DOHH2 (cell line): ENCODE measurements around the gene ELAPOR1.

ENCODE experiments used
- H3F3A ChIP-seq: fragments of 200-600 bp; sonication (generic), shearing (Covaris generic); 2 replicates; pipeline ENCODE4 v1.6.0; 2016; ENCODE audit warnings: antibody characterized with exemption, mild to moderate bottlenecking; ENCODE audit not compliant: control insufficient read depth, insufficient read depth
- H3K27ac ChIP-seq: fragments of 200-600 bp; sonication (generic); 2 replicates; pipeline ENCODE4 v1.5.1; 2014; ENCODE audit warnings: low read depth, mild to moderate bottlenecking, low read length, moderate library complexity
- H3K27me3 ChIP-seq: fragments of 200-600 bp; sonication (generic); 2 replicates; pipeline ENCODE4 v1.6.1; 2014; ENCODE audit warnings: mild to moderate bottlenecking, low read length, mixed read lengths; ENCODE audit not compliant: control insufficient read depth
- H3K36me3 ChIP-seq: fragments of 200-600 bp; sonication (generic); 2 replicates; pipeline ENCODE4 v1.6.1; 2014; ENCODE audit warnings: mild to moderate bottlenecking, low read length, moderate library complexity, mixed read lengths; ENCODE audit not compliant: control insufficient read depth
- H3K4me1 ChIP-seq: fragments of 200-600 bp; sonication (generic); 2 replicates; pipeline ENCODE4 v1.6.1; 2014; ENCODE audit warnings: mild to moderate bottlenecking, low read length, mixed read lengths; ENCODE audit not compliant: control insufficient read depth
- H3K4me2 ChIP-seq: fragments of 200-600 bp; sonication (generic); 2 replicates; pipeline ENCODE4 v1.6.0; 2014; ENCODE audit warnings: mild to moderate bottlenecking, low read length, moderate library complexity
- H3K4me3 ChIP-seq: fragments of 200-600 bp; sonication (generic); 2 replicates; pipeline ENCODE4 v1.5.1; 2014; ENCODE audit warnings: mild to moderate bottlenecking, low read length, mixed read lengths
- H3K79me2 ChIP-seq: fragments of 200-600 bp; sonication (generic); 2 replicates; pipeline ENCODE4 v1.6.1; 2014; ENCODE audit warnings: mild to moderate bottlenecking, low read length, mixed read lengths; ENCODE audit not compliant: control insufficient read depth
- H3K9me2 ChIP-seq: fragments of 200-600 bp; sonication (generic); replicated peaks from 2 replicates; pipeline ENCODE4 v1.6.1; 2014; ENCODE audit warnings: mild to moderate bottlenecking, low read length, mixed read lengths; ENCODE audit not compliant: control insufficient read depth
- H3K9me3 ChIP-seq: fragments of 200-600 bp; sonication (generic); 2 replicates; pipeline ENCODE4 v1.6.1; 2014; ENCODE audit warnings: antibody characterized with exemption, low read length, mixed read lengths; ENCODE audit not compliant: control insufficient read depth, insufficient read depth
- H4K20me1 ChIP-seq: fragments of 200-600 bp; sonication (generic); 2 replicates; pipeline ENCODE4 v1.6.0; 2014; ENCODE audit warnings: low read depth, mild to moderate bottlenecking, antibody characterized with exemption, low read length, moderate library complexity; ENCODE audit not compliant: control insufficient read depth, insufficient read depth
- EZH2phosphoT487 ChIP-seq: fragments of 200-600 bp; sonication (generic); IDR thresholded peaks from 2 replicates; pipeline ENCODE4 v1.6.1; 2017; ENCODE audit warnings: borderline replicate concordance, mild to moderate bottlenecking, antibody characterized with exemption, low read length, moderate library complexity, mixed read lengths
- TF ChIP-seq, protein P1 (sequence below): fragments of 200-600 bp; sonication (generic); IDR thresholded peaks from one replicate; pipeline ENCODE4 v1.5.1; 2014; ENCODE audit warnings: antibody characterized with exemption, mild to moderate bottlenecking, low read depth, low read length; ENCODE audit not compliant: poor library complexity, severe bottlenecking

ELAPOR1 gene

DNA sequence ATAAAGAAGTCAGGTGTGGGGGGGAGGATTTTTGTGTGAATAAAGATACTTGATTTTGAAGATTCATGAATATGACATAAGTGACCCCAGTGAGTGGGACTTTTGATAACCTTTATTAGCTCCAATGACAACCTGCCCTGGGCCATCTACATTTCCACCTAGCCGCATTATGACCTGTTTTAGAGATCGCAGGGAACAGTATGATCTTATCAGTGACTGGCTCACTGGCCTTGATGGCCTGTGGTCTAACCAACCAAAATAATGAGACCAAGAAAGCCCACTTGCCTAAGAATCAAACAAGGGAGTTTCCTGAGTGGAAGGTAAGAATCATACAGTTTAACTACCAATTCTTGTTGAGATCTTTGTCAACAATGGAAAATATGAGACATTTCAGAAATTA, 1.8 kb downstream of the ELAPOR1 start:
- no peaks in the 10 kb centered on the region for H3K9me3 ChIP-seq
- no peak overlapping the region for H3K4me2 ChIP-seq
- no peak for TF ChIP-seq EZH2phosphoT487
- peaks cover 35% of the 10 kb centered on the region for H3K4me1 ChIP-seq
- H3K4me3 ChIP-seq = no peak overlapping the region
- H3K27ac ChIP-seq = no peak overlapping the region
- no peaks in the 10 kb centered on the region for H3K79me2 ChIP-seq
- H3K9me2 ChIP-seq = no peaks in the 10 kb centered on the region
- no peaks in the 10 kb centered on the region for H4K20me1 ChIP-seq
- H3K36me3 ChIP-seq = no peaks in the 10 kb centered on the region
- H3K27me3 ChIP-seq = peaks cover 34% of the 10 kb centered on the region
- no peaks in the 10 kb centered on the region for H3F3A ChIP-seq

DNA sequence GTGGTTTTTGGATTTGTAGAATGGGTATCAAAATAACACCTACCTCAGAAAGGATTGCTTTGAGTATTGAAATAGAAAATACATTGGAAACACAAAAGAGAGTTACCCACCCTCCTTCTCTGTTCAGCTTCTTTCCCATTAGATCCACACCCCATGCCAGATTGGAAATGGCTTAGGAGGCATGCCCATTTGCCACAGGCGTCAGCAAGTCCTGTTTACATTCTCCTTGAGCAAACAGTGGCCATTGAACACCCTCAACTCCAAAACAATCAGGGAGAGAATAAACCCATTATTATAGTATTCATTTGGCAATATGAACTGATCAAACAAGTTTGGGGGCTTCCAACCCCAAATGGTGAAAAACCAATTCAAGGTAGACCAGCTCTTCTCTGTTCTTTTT, 2.4 kb downstream of the ELAPOR1 start:
- no peaks in the 10 kb centered on the region for H3K79me2 ChIP-seq
- H3K4me3 ChIP-seq = no peak overlapping the region
- no peak overlapping the region for H3K27ac ChIP-seq
- no peaks in the 10 kb centered on the region for H4K20me1 ChIP-seq
- peaks cover 35% of the 10 kb centered on the region for H3K4me1 ChIP-seq
- no peak for TF ChIP-seq EZH2phosphoT487
- TF ChIP-seq, protein P1, sequence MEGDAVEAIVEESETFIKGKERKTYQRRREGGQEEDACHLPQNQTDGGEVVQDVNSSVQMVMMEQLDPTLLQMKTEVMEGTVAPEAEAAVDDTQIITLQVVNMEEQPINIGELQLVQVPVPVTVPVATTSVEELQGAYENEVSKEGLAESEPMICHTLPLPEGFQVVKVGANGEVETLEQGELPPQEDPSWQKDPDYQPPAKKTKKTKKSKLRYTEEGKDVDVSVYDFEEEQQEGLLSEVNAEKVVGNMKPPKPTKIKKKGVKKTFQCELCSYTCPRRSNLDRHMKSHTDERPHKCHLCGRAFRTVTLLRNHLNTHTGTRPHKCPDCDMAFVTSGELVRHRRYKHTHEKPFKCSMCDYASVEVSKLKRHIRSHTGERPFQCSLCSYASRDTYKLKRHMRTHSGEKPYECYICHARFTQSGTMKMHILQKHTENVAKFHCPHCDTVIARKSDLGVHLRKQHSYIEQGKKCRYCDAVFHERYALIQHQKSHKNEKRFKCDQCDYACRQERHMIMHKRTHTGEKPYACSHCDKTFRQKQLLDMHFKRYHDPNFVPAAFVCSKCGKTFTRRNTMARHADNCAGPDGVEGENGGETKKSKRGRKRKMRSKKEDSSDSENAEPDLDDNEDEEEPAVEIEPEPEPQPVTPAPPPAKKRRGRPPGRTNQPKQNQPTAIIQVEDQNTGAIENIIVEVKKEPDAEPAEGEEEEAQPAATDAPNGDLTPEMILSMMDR = no peak
- no peaks in the 10 kb centered on the region for H3F3A ChIP-seq
- H3K36me3 ChIP-seq = no peaks in the 10 kb centered on the region
- H3K27me3 ChIP-seq = peaks cover 34% of the 10 kb centered on the region
- H3K9me3 ChIP-seq = no peaks in the 10 kb centered on the region
- no peak overlapping the region for H3K4me2 ChIP-seq
- H3K9me2 ChIP-seq = no peaks in the 10 kb centered on the region

DNA sequence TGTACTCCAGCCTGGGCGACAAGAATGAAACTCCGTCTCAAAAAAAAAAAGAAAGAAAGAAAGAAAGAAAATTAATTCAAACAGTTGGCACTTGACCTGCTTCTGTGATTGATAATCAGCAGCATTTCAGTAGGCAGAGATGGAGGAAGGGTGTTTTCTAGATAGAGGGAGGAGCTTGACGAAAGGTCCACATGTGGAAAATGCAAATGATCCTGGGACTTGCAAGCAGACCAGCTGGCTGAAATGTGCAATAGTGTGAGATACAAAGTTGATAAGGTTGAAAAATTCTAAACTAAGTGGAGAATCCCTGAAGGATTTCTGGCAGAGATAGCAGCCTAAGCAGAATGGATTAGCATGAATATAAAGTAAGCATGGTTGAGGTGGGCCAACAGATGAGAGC, 4.2 kb downstream of the ELAPOR1 start:
- TF ChIP-seq, protein P1 = no peak
- no peak for TF ChIP-seq EZH2phosphoT487
- H3K9me3 ChIP-seq = no peaks in the 10 kb centered on the region
- no peaks in the 10 kb centered on the region for H3K9me2 ChIP-seq
- no peaks in the 10 kb centered on the region for H4K20me1 ChIP-seq
- H3K27me3 ChIP-seq = peaks cover 27% of the 10 kb centered on the region
- no peak overlapping the region for H3K4me3 ChIP-seq
- no peaks in the 10 kb centered on the region for H3K79me2 ChIP-seq
- H3K4me2 ChIP-seq = peak overlapping the region; percentile 8; the same call in 1 of the 2 replicates
- peaks cover 22% of the 10 kb centered on the region for H3K4me1 ChIP-seq
- no peak overlapping the region for H3K27ac ChIP-seq
- no peaks in the 10 kb centered on the region for H3F3A ChIP-seq
- no peaks in the 10 kb centered on the region for H3K36me3 ChIP-seq

DNA sequence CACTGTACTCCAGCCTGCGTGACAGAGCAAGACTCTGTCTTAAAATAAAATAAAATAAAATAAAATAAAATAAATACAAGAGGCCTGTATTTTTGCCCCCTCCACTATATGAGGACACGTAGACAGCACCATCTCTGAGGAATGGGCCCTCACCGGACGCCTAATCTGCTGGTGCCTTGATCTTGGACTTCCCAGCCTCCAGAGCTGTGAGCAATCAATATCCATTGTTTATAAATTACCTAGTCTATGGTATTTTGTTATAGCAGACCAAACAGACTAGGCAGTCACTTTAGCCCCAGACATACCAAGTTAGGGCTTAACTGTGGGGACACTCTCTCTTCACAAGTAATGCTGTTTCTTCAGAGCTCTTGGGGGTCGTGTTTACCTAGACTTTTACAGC, 6.4 kb downstream of the ELAPOR1 start:
- Histone ChIP-seq H3K4me1 (peaks cover 8% of the 10 kb centered on the region), H3K9me2 (no peaks in the 10 kb centered on the region), H3K79me2 (no peaks in the 10 kb centered on the region), H3K4me3 (no peak overlapping the region), H3K27ac (no peak overlapping the region), H3K36me3 (no peaks in the 10 kb centered on the region), H3K9me3 (no peaks in the 10 kb centered on the region), H3F3A (no peaks in the 10 kb centered on the region), H3K4me2 (no peak overlapping the region), H3K27me3 (peaks cover 7% of the 10 kb centered on the region), H4K20me1 (no peaks in the 10 kb centered on the region)
- TF ChIP-seq, protein P1 = no peak
- TF ChIP-seq EZH2phosphoT487 = no peak
